Stimulated activated CD4-positive, alpha-beta T cell treated with anti-CD3 and anti-CD28 coated beads, Interleukin-12 subunit alpha, Interleukin-12 subunit beta, amount 100 ng/mL, for 4 hours (primary cell): ENCODE measurements around the gene SLCO3A1.

ENCODE experiments used
- DNase-seq: peaks from one replicate; pipeline ENCODE4 v3.0.0-alpha.2; 2020

Gene SLCO3A1

DNA sequence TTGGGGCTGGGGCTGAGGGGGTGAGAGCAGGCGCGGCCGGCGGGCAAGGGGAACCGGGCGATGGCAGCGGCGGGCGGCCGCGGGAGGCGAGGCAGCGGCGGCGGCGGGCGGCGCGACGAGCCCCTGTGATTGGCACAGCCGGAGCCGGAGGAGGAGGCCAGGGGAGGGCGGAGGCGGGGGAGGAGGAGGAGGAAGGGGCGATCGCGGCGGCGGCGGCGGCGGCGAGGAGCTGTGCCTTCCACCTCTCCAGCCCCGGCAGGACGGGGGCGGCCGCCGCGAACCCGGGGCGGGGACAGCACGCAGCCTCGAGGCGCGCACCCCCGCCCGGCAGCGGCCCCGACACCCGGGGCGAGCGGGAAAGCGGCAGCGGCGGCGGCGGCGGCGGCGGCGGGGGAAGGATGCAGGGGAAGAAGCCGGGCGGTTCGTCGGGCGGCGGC, at the start of gene SLCO3A1:
Gene SLCO3A1 (plus strand): TSS at position 198 of the 437 bp plus-strand sequence.
- peak; percentile 69 for DNase-seq

DNA sequence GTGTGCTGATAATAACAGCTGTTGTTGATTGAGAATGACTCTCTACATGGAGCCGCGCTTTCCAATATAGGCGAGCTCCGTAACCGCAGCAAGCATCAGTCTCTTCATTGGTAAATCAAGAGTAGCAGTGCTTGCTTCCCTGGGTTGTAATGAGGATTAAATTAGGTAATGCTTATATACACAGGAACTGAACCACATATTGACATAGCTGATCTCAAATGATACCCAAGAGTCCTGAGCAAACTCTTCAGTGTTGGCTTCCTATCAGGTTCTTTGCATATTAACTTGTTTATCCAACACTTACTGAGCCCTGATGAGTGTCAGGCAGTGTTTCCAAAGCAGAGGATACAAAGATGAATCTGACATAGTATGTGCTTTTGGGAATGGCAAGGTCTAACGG, 46.4 kb upstream of the SLCO3A1 start:
- DNase-seq, result no peak

DNA sequence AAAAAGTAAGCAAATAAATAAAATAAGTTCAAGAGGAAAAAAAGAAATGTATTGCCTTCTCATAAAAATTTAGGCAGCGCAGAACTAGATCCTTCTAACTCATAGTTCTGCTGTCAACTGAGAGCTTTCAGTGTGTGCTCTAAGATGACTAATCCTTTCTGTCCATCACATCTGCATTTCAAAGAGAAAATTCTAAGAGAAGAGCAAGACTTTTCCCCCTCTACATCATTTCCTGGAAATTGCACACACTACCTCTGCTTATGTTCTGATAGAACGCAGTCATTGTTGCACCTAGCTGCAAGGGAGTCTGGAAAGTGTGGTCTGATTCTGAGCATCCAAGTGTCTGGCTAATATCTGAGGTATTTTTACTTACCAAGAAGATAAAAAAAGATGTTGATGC, 39.6 kb upstream of the SLCO3A1 start:
- DNase-seq, result no peak

DNA sequence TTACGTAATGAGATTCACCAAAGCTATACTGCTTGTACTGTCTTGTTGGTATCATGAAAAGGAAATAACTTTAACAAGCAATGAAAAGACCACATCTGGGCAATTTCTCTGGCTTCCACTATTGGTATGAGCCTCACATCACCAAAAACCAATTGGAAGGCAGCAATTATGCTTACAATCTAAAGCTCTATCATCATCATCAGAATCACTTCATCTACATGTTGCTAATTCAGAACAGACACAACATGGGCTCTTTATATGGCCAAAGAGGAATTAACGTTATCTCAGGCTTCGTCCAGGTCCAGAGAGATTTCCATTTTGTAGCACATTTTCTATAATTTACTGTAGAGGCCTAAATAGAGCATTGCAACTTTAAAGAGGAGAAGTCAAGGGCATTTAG, 36.6 kb upstream of the SLCO3A1 start:
- DNase-seq, result no peak

DNA sequence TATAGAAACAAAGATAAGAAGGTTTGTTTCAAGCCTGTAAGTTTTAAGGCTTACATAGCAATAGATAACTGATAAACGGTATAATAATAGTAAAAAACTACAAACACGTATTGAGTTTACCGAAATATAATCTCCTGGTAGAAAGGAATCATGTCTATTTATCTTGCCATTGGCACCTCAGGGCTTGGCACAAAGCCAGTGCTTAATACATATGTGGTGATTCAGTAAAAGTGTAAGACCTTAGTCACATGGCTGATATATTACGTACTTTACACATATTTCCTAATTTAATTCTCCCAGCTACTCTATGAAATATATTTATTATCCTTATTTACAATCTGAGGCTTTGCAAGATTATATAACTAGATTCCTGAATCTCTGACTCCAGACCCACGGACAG, 32.0 kb upstream of the SLCO3A1 start:
- DNase-seq, result no peak

DNA sequence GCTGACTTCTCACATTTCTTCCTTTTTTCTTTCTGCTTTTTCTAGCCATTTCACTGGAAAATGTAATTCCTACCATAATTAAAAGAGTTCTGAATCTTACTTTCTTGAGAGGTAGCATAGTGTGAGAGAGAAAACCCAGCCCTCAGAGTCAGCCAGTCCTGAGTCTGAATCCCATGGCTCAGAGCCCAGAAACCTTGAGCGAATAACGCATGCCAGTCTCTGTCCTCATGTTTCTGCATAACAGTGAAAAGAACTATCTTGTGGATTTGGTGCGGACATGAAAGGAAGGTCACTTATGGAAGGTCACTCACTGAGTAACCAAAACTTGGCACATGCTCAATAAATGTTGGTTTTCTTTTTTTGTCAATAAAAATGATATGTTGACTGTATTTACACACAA, 29.3 kb upstream of the SLCO3A1 start:
- DNase-seq, result no peak

DNA sequence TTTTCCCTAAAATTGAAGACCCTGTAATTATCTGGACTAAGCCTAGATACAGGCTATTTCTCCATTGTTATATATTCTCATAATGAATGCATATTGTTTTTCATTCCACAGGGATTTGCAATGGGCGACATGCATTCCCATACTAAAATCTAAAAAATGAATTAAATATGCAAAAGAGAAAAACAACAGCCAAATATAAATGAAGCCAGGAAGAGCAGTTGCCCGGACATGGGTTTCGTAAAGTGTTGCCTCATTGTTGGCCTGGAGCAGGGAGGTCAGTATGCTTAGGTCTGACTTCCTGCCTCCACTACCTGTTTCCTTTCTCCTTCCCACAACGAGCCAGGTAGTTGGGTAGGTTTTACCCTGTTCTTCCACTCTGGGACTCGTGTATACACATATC, 27.1 kb upstream of the SLCO3A1 start:
- no peak for DNase-seq

DNA sequence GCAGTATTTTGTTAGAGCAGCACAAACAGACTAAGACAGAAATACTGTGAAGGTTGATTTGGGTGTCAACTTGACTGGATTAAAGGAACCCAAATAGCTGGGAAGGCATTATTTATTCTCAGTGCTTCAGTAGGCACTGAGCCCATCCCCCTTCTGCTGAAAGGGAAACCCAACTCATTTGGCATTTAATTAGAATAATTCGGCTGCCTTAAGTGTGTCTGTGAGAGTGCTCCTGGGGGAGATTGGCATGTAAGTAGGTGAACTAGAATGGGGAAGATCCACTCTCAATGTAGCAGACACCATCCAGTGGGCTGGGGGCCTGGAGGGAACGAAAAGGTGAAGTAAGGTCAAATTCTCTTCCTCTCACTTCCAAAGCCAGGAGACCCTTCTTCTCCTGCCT, 20.5 kb upstream of the SLCO3A1 start:
- DNase-seq, result no peak

DNA sequence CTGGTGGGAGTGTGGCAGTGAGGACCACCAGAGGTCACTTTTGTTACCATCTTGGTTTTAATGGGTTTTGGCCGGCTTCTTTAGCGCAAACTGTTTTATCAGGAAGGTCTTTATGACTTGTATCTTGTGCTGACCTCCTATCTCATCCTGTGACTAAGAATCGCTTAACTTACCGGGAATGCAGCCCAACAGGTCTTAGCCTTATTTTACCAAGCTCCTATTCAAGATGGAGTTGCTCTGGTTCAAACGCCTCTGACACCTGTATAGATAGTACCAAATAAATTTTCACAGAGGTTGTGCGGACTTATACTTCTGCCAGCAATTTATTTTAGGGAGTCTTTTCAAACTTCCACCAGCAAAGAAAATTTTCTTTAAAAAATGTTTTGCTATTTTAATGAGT, 13.6 kb upstream of the SLCO3A1 start:
- DNase-seq, result no peak

DNA sequence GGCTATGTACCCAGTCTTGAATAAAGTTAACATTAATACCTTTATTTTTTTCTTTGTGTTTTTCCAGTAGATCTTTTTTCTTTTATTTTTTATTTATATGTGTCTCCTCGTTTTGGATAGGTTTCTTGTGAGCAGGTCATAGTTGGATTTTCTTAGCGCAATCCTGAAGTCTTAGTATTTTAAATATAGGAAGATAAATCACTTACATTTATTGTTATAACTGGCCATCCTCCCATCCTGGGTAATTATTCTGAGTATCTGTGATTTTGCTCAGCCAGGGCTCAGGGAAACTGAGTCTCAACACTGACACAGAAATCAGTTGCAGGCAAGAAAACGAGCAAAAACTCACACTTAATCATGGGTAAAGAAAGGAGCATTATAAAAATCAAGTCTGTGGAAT, 11.6 kb upstream of the SLCO3A1 start:
- DNase-seq, result no peak

DNA sequence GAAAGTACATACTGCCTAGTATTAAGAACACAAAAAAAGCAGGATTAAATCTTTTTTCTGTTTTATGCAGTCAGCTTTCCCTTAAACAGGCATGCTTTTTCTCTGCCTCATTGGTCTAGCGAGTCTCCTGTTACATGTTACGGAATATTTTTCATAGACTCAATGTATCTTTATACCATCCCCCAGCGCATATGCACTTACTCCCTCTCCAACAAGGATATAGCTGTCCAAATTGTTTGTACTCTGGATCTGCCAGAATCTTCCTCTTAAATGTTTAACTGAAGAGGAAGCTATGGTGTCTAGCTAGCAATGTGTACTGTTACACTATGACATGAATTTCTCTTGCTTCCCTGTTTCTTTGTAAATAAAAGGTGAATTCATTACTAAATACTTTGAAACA, 9.2 kb upstream of the SLCO3A1 start:
- no peak for DNase-seq

DNA sequence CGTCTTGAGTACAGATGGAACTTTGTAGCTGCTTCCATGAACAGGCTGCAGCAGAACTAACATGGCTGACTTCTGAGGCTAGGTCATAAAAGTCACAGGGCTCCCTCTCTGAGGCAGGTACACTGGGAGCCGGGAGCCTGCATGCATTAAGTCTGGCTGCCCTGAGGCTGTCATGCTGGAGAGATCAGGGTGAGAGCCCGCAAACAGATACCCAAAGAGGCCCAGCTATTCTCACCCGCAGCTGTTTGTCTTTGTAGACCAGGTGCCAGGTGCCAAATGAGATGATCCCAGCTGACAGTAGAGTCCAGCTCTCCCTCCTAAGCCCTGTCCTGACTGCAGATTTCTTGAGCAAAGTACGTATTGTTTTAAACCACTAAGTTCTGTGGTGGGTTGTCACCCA, 8.6 kb upstream of the SLCO3A1 start:
- no peak for DNase-seq

DNA sequence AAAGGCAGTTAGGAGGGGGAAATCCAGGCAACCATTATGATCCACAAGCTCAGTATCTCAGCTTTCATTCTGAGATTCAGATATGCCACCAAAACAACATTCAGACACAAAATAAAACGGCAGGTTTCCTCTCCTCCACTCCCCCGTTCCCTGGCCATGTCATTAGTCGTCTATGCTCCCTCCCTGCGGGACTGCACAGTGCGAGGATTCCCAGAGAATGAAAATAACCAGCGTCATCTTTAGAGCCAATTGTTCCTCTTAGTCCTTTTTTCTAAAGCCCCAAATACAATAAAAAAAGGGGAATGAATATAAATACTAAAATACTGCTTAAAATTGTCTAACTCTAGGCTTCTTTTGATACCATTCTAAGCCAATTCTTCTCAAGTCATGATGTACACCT, 7.8 kb upstream of the SLCO3A1 start:
- DNase-seq, result no peak

DNA sequence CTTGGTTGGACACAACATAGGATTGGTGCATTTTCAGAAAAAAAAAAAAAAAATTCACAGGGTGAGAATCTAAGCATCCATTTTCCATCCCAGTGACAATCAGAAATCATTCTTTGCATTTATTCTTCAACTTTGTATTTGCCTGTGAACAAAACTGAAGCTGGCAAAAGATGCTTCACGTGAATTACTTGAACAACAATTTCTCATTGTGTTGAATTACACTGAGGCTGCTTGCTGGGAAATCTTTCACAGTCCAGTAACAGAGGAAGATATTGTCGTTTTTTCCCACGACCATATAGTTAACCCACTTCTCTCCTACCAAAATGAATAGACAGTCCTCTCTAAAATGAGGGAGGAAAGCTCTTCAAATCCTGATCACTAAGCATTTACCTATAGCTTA, 4.3 kb upstream of the SLCO3A1 start:
- no peak for DNase-seq

DNA sequence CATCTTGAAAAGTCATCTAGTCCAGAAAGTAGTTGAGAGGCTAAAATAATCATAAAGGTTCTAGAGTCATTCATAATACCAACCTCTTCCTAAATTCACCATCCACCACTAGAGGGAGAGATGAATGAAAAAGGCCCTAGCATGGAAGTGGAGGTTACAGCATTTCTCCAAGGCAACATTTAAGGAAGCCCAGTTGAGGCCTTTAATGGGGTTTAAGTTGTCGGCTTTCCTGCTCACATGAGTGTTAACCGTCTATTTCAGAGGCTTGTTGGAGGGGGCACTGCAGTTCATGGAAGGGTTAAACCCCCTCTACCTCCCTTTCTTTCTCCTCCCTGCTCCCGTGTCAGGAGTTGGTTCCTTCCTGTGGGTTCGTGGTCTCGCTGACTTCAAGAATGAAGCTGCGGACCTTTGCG, 3.8 kb upstream of the SLCO3A1 start:
- DNase-seq, result no peak

DNA sequence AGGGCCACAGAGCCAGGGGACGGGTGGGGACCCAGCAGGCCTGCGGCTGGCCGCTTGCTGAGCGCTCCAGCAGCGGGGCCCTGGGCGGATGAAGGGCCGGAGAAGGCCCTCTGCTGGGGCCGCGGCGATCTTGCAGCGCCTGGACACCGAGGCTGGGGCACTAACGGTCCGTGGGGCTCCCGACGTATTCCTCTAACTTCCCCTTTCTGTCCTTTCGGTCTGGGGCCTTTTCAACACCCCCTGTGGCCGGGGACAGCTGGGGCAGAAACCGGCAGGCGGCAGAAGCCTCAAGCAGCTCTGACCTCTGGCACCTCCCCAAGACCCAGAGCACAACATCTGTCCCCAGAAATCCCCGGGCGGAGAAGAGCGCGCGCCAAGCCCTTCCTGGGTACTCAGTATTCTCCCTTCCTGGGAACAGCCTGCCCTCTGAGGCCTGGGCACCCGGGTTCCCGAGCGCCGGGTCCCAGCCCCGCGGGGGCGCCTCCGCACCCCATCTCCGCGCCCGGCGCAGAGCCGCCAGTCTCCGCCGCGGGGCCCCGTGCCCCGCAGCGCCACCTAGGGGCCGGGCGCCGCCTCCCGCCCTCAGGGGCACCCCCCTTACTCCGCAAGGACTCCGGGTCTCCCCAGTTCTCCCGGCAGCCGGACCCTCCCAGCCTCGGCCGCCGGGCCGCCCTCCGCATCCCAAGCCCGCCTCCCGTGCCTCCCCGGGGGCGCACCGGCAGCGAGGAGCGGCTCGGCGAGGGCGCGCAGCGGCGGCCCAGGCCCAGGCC, 582 bp upstream of the SLCO3A1 start:
- peak; percentile 65 for DNase-seq

DNA sequence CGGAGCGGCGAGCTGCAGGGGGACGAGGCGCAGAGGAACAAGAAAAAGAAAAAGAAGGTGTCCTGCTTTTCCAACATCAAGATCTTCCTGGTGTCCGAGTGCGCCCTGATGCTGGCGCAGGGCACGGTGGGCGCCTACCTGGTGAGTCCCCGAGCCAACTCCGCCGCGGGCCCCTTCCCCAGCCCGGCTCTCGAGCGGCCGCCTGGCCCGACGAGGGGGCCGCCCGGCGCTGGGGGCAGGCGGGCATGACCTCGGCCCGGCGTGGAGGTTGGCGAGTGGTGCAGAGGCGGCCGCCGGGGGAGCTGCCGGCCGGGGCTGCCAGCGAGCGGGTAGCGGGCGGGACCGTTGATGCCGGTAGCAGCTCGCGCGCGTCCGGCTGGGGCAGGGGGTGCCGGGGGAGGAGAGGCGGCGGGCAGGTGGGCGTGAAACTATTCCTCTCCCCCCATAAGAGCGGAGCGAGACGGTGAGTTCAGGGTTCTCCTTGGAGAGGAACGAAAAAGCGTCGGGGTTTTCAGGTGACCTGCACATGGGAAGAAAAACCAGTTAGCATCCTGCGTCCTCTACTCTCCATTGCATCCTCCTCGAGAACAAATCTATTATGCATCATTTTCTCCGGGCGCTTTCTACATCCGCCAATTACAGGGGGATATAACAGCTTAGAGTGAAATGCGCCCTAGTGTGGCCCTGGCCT, 585 bp downstream of the SLCO3A1 start:
- peak; percentile 39 for DNase-seq

DNA sequence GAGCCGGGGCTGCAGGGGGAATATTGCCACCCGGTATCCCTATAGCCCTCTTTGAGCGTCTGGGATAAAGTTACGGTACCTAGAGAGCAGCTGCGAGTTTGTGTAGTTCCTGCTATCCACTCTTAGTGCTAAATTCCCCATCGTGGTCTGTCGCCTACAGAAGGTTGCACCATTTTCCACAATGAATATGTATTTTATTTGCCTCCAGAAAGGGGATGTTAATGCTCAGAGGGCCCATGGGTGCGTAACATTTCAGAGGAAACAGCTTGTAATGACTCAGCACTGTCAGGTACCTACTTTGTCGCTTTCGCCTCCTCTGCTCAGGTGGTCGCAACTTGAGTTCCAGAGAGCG, 1.1 kb downstream of the SLCO3A1 start:
- no peak for DNase-seq

DNA sequence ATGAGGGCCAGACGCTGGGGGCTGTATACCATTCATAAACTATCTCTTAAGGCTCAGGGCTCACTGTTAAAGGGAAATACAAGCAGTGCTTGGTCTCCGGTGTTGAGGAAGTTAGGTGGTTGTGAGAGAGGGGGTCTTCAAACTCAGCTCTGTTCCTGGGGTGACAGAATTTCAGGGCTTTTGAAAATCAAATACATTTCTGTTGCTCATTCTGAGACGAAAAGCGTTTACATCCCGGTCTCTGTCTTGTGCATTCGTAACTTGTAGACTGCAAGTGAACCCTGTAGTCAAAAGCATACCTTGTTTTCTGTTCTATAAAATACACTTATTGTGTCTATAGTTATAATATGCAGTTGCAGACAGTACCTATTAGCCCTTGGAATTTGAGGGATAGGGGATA, 1.7 kb downstream of the SLCO3A1 start:
- DNase-seq, result no peak

DNA sequence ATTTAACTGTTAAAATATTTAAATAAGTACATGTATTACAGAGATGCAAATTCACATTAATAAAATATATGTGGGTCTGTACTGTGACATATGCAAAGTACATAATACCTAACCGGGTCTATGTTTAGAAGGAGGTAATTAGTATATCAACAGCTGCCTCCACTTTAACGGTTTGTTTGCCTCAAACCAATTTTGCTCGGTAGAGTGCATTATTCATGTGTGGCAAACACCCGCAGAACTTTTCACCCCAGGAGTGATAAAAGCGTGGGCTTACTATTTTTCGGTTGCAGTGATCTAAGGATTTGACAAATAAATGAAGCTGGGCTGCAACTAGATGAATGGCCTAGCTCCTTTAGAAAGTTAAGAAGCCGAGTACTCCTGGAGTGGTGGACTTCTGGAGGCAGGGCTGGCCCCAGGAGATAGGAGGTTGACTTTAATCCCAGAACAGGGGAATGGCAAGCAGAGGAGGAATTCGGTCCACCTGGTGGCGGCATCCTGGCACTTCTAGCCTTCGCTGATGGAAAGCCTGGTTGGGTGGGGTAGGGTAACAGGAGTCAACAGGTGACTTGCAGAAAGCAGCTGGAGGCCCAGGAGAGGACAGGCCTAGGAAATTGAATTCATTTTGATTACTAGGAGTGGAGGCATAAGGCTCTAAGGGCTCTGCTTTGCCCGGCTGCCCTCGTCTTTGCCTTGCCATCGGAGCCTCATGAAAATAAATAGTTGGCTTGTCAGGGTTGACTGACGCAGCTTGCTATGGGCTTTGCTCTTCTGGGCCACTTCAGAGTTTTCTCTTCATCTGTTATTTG, 2.4 kb downstream of the SLCO3A1 start:
- DNase-seq, result no peak

DNA sequence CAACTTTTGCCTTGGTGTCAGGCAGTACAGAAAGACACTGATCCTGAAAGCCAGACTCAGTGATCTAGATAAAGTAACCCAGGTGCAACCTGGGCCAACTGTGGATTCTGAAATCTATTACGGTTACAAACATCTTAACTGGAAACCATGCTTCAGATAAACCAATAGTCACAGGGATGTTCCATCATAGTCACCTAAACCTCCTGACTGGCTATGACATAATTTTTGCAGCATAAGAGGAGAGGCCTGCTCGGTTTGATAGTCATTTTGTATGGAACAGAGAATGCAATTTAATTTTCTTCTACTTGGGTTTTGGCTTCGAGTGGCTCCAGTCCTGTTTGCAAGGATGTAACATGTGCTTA, 3.7 kb downstream of the SLCO3A1 start:
- no peak for DNase-seq

DNA sequence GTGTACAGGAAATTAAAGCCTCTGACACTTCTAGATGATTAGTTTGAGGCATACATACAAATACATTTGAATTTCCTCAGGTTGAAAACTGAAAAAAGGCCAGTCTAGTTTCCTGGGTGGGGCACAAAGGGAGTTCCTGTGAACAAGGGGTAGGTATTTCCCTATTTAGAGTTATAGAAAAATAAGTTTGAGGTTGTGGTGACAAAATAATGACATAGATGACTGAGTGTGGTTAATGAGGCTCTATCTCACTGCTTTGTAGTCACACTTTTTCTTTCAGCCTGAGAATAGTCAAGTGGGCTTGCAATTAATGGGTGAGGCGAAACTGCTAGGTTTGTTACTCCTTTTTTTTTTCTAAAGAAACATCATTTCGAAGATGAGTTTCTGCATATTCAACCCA, 4.3 kb downstream of the SLCO3A1 start:
- DNase-seq, result no peak

DNA sequence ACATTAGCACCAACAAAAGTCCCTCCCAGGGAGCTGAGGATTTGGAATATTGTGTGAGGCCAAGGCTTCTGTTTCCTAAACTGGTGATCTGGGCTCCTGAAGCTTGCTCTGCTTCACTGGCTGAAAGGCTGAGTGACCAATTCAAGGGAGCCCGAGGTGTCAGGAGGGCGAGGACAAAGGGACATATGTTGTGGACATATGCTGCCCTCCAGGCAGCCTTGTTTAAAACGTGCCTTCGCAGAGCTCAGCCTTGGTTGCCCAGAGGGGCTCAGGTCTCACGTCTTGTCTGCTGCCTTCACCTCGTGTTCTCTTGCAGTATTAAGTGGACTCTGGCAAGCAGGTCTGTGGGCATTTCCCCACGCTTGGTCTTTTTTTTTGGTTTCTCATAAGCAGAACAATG, 7.0 kb downstream of the SLCO3A1 start:
- no peak for DNase-seq

DNA sequence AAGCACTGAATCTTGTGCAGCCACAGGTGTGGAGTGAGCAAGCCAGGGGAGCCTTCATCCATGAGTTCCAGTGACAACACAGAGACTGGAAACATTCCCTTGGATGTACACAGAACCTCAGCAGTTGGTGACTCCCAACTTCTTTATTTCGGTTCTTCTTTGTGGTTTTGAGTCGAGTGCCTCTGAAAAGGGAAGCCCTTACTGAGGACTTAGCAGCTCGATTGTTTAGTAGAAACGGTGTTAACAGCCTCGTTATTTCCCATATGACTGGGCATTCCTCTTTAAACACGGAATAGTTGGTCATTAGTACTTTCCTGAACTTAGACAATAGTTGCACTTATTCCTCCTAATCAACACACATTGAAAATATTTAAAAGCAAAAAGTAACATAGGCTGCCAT, 7.7 kb downstream of the SLCO3A1 start:
- no peak for DNase-seq
